Mucosa of stomach (tissue), 1 donor: ENCODE data around the gene ITGB3.

Experiments
- H3K27me3 ChIP-seq: one replicate; pipeline ENCODE4 v1.7.0; 2013; ENCODE audit warnings: mild to moderate bottlenecking, low read length; ENCODE audit not compliant: control insufficient read depth, insufficient read depth
- H3K36me3 ChIP-seq: one replicate; pipeline ENCODE4 v1.7.0; 2013; ENCODE audit warnings: low read length; ENCODE audit not compliant: control insufficient read depth, insufficient read depth
- H3K4me1 ChIP-seq: one replicate; pipeline ENCODE4 v1.7.0; 2013; ENCODE audit warnings: mild to moderate bottlenecking, low read length; ENCODE audit not compliant: control insufficient read depth, insufficient read depth
- H3K4me3 ChIP-seq: one replicate; pipeline ENCODE4 v1.7.0; 2013; ENCODE audit warnings: low read length
- H3K9ac ChIP-seq: one replicate; pipeline ENCODE4 v1.7.0; 2013; ENCODE audit warnings: mild to moderate bottlenecking, low read length, moderate library complexity
- H3K9me3 ChIP-seq: one replicate; pipeline ENCODE4 v1.7.0; 2013; ENCODE audit warnings: mild to moderate bottlenecking, low read length, moderate library complexity; ENCODE audit not compliant: control insufficient read depth
- donor health status: Pancreatic carcinoma.

The ITGB3 gene

GRCh38 chr17:47297661-47298400 is 44.2 kb downstream of the ITGB3 start:
- Histone ChIP-seq H3K9me3 (no peaks in the 10 kb centered on the region), H3K27me3 (no peaks in the 10 kb centered on the region), H3K36me3 (no peaks in the 10 kb centered on the region), H3K4me3 (no peak overlapping the region), H3K9ac (no peak overlapping the region), H3K4me1 (no peaks in the 10 kb centered on the region)

- H3K9me3 ChIP-seq, result no peaks in the 10 kb centered on the region
- no peaks in the 10 kb centered on the region for H3K36me3 ChIP-seq
- H3K4me3 ChIP-seq, result no peak overlapping the region
- H3K4me1 ChIP-seq, result no peaks in the 10 kb centered on the region
- no peak overlapping the region for H3K9ac ChIP-seq
- no peaks in the 10 kb centered on the region for H3K27me3 ChIP-seq
Observed at GRCh38 chr17:47298712-47299111, 45.1 kb downstream of the ITGB3 start.

DNA sequence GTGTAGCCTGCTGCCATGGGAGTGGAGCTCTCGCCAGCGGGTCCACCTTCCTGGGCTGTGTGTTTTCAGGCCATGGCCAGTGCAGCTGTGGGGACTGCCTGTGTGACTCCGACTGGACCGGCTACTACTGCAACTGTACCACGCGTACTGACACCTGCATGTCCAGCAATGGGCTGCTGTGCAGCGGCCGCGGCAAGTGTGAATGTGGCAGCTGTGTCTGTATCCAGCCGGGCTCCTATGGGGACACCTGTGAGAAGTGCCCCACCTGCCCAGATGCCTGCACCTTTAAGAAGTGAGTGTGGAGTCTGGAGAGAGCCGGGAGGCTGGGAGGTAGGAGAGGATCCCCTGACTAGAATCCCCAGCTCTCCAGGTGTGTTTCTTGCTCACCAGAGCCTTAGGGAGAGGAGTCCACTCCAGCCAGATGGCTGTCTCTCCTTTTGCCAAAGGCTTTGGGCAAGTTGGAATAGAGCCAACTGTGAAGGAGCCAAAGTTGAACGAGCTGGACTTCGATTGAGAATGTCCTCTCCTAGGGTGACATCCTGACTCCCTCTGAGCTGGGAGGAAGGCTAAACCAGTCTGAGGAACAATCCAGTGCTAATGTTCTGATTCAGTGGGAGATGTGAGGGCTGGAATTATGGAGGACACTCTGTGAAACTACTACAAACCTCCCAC is 45.7 kb downstream of the ITGB3 start:
- H3K4me1 ChIP-seq, result no peaks in the 10 kb centered on the region
- H3K27me3 ChIP-seq, result no peaks in the 10 kb centered on the region
- no peak overlapping the region for H3K9ac ChIP-seq
- no peaks in the 10 kb centered on the region for H3K9me3 ChIP-seq
- H3K36me3 ChIP-seq, result no peaks in the 10 kb centered on the region
- H3K4me3 ChIP-seq, result no peak overlapping the region

DNA sequence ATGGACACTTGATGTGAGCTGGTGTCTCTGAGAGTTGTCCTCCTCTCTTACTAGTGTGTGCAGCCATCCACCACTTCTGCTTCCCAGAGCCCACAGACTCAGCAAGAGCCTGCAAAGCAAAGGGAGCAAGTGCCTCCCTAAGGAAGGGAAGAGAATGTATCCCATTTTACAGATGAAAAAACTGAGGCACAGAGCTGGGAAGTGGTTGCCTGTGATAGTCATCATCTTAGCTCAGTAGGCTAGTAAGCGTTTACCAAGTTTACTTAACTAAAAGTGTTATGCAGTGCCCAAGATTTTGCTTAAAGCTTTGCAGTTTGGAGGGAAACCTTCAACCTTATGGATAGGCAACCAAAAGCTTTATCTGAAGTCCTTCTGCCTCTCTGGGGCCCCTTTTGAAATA is 47.1 kb downstream of the ITGB3 start:
- Histone ChIP-seq H3K36me3 (no peaks in the 10 kb centered on the region), H3K4me1 (peaks cover 7% of the 10 kb centered on the region), H3K4me3 (no peak overlapping the region), H3K9me3 (no peaks in the 10 kb centered on the region), H3K9ac (no peak overlapping the region), H3K27me3 (no peaks in the 10 kb centered on the region)

DNA sequence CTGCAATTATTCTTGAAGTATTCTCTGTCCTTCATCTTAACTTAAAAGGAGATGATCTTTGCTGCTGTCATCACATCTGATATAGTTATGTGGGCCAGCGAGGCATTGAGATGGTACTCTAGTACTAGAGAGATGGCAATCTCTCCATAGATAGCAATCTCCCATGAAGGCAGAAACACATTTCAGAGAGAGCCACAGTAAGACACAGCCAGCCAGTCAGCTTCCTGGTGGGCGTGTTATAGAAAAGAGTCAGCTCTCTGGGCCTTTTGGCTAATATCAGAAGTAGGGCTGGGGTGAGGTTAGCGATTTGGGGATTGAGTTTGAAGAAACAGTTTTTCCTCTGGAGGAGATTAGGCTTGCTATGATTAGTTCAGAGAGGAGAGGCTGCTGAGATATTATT is 47.5 kb downstream of the ITGB3 start:
- Histone ChIP-seq H3K27me3 (no peaks in the 10 kb centered on the region), H3K9ac (no peak overlapping the region), H3K36me3 (no peaks in the 10 kb centered on the region), H3K4me3 (no peak overlapping the region), H3K9me3 (no peaks in the 10 kb centered on the region), H3K4me1 (peaks cover 12% of the 10 kb centered on the region)

DNA sequence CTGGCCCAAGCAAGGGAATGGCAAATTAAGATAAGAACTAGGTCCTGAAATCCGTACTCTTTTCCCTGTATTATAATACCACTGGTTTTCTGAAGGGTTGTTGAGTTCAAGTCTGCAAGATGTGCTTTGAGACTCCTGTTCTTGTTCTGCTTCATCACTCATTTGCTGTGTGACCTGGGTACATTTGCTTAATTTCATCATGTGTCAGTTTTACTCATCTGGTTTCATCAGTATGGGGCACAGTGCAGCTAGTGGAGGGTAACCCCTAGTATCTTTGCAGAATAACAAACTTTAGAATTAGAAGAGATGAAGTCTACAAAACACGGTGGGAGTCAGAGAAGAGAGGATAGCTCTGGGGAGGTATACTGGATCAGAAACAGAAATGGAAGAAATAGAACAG is 48.2 kb downstream of the ITGB3 start:
- H3K9ac ChIP-seq, result no peak overlapping the region
- H3K9me3 ChIP-seq, result no peaks in the 10 kb centered on the region
- H3K27me3 ChIP-seq, result no peaks in the 10 kb centered on the region
- peaks cover 14% of the 10 kb centered on the region for H3K4me1 ChIP-seq
- no peak overlapping the region for H3K4me3 ChIP-seq
- no peaks in the 10 kb centered on the region for H3K36me3 ChIP-seq

GRCh38 chr17:47304186-47304585 is 50.6 kb downstream of the ITGB3 start:
- Histone ChIP-seq H3K9ac (no peak overlapping the region), H3K4me1 (peaks cover 21% of the 10 kb centered on the region), H3K4me3 (no peak overlapping the region), H3K9me3 (no peaks in the 10 kb centered on the region), H3K36me3 (no peaks in the 10 kb centered on the region), H3K27me3 (no peaks in the 10 kb centered on the region)

- H3K4me1 ChIP-seq, result peaks cover 21% of the 10 kb centered on the region
- H3K9me3 ChIP-seq, result no peaks in the 10 kb centered on the region
- no peak overlapping the region for H3K4me3 ChIP-seq
- H3K27me3 ChIP-seq, result no peaks in the 10 kb centered on the region
- no peak overlapping the region for H3K9ac ChIP-seq
- no peaks in the 10 kb centered on the region for H3K36me3 ChIP-seq
Observed at GRCh38 chr17:47305302-47305923, 51.8 kb downstream of the ITGB3 start.

- Histone ChIP-seq H3K36me3 (no peaks in the 10 kb centered on the region), H3K4me1 (peaks cover 18% of the 10 kb centered on the region), H3K9me3 (no peaks in the 10 kb centered on the region), H3K4me3 (no peak overlapping the region), H3K9ac (no peak overlapping the region), H3K27me3 (no peaks in the 10 kb centered on the region)
Observed at GRCh38 chr17:47310186-47310733, 56.6 kb downstream of the ITGB3 start.

DNA sequence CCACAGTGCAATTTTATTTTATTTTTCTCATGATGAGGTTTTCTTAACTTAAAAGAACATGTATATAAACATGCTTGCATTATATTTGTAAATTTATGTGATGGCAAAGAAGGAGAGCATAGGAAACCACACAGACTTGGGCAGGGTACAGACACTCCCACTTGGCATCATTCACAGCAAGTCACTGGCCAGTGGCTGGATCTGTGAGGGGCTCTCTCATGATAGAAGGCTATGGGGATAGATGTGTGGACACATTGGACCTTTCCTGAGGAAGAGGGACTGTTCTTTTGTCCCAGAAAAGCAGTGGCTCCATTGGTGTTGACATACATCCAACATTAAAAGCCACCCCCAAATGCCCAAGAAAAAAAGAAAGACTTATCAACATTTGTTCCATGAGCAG is 57.8 kb downstream of the ITGB3 start:
- no peak overlapping the region for H3K4me3 ChIP-seq
- no peaks in the 10 kb centered on the region for H3K36me3 ChIP-seq
- no peaks in the 10 kb centered on the region for H3K27me3 ChIP-seq
- H3K4me1 ChIP-seq, result peaks cover 8% of the 10 kb centered on the region
- H3K9me3 ChIP-seq, result no peaks in the 10 kb centered on the region
- no peak overlapping the region for H3K9ac ChIP-seq

DNA sequence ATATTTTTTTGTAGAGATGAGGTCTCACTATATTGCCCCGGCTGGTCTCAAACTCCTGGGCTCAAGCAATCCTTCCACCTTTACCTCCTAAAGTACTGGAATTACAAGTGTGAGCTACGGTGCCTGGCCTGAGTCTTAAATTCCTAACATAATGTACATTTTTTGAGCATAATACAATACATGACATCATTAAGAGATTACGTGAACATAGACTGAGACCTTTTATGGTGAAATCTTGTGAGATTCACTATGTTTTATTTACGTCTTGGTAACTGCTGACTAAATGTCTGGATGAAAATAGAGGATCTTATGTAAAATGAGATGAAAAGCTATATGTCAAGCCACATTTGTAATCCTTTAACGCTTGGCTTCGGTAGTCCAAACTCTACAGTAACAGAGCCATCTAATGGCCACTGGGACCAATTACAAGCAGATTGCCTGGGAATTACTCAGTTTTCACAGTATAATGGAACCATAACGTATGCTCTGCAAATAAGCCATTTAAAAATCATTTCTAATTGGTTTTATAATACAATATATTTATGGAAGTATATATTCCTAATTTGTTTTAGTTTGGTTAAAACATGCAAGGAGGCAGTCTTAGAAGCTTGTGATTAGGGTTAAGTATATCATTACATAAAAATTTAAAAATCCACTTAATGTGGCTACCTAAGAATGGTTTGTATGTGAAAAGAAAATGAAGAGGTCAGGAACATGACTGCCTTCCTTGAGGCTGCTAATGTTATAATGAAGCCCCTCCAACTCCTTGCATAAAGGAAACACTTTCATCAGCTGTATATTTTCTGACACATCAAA is 62.0 kb downstream of the ITGB3 start:
- Histone ChIP-seq H3K36me3 (no peaks in the 10 kb centered on the region), H3K9me3 (no peaks in the 10 kb centered on the region), H3K9ac (peak overlapping the region; percentile 2), H3K4me3 (no peak overlapping the region), H3K27me3 (no peaks in the 10 kb centered on the region), H3K4me1 (peaks cover 8% of the 10 kb centered on the region)
